Measurements from ENCODE around the gene SMARCC1.

SMARCC1 gene

DNA sequence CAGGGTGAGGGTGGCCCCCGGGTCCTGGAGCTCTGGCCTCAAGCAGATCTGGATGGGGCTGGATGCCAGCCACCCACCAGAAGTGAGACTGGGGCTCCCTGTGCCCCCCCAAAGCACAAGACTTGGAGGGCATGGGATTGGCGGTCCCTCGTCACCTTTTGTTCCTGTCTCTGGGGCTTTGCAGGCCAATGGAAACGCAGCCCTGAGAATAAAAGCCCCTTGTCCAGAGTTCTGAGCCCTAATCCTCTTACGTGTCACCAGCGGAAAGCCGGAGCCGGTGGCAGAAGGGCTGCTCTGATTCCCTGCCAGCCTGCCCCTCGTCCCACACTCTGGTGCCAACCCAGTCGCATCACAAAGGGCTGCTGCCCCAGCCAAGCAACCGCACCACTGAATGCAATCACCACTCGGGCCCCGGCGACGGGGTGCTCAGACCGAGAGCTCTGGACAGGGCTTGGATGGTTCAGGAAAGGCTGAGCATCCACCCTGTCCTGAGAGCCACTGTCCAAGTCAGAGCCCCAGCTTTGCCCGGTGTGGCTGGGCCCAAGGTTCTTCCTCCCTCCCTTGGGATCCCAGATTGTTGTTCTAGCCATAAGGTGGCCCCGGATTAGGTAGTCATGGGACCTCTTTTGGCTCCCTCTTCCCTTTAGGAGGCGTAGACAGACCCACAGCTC lies 245.3 kb downstream of the SMARCC1 start:
- no peak for DNase-seq
